Measurements from ENCODE around the gene LRRC1.

The LRRC1 gene

DNA sequence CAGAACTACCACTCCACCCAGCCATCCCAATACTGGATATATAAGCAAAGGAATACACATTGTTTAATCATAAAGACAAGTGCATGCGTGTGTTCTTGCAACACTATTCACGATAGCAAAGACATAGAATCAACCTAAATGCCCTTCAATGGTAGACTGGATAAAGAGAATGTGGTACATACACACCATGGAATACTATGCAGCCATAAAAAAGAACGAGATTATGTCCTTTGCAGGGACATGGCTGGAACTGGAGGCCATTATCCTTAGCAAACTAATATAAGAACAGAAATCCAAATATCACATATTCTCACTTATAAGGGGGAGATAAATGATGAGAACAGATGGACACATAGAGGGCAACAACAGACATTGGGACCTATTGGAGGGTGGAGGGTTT, 156.6 kb downstream of the LRRC1 start:
- TF ChIP-seq, protein P1, sequence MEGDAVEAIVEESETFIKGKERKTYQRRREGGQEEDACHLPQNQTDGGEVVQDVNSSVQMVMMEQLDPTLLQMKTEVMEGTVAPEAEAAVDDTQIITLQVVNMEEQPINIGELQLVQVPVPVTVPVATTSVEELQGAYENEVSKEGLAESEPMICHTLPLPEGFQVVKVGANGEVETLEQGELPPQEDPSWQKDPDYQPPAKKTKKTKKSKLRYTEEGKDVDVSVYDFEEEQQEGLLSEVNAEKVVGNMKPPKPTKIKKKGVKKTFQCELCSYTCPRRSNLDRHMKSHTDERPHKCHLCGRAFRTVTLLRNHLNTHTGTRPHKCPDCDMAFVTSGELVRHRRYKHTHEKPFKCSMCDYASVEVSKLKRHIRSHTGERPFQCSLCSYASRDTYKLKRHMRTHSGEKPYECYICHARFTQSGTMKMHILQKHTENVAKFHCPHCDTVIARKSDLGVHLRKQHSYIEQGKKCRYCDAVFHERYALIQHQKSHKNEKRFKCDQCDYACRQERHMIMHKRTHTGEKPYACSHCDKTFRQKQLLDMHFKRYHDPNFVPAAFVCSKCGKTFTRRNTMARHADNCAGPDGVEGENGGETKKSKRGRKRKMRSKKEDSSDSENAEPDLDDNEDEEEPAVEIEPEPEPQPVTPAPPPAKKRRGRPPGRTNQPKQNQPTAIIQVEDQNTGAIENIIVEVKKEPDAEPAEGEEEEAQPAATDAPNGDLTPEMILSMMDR (IDR thresholded peaks at IDR 0.05; ENCODE audit: low read length, missing control alignments) = no peak

DNA sequence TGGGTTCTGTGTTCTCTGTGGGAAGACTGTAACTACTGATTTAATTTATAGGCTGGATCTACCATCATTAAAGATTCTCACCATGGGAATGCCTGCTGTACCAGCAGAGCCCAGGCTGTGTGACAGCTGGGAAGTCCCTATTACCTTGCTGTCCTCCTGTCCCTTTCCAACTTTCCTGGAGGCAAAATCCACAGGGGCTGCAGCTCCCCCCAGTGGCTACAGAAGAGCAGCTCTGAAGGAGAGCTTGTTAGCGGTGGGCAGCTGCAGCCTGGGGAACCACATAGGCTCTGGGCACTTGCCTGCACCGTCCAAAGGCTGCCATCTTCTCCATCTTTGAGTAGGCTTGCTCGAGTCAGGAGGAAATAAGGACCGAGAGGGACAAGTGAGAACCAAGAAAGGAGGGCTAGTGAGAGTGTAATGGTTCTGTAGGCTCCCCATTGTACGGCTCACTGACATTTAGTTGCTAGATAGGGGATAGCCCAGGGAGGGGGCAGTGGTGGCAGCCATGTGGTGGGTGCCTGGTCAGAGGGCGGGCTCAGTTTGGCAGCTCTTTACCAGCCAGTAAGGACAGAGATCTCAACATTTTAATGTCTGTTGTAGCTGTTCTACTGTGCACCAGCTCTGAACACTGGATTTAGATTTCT, 161.4 kb downstream of the LRRC1 start:
- TF ChIP-seq, protein P1 (IDR thresholded peaks at IDR 0.05; ENCODE audit: low read length, missing control alignments) = peak; percentile 74
- peak; percentile 68 for DNase-seq (ENCODE audit: low read depth)
- H3K4me3 ChIP-seq (replicated peaks; ENCODE audit: low read depth, low read length) = no peak overlapping the region

More for the DNA sequence above, 156.6 kb downstream of the LRRC1 start:
- no peak overlapping the region for H3K4me3 ChIP-seq (replicated peaks; ENCODE audit: low read depth, low read length)
- no peak for DNase-seq (ENCODE audit: low read depth)

DNA sequence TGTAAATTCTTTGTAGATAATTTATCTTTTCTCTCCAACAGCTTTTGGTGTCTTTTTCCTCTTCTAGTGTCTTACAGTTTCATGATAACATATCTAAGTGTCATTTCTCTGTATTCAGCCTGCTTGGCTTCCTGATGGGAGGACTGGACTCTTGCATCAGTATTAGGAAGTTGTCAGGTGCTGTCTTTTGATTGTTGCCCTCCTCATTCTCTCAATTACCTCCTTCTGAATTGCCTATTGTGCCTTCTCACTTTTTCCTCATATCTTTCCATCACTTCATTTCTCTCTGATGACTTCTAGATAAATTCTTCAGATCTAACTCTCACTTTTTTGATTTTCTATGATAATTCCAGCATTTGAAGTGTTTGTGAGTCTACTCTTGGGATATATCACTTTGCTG, 162.0 kb downstream of the LRRC1 start:
- TF ChIP-seq, protein P1 (IDR thresholded peaks at IDR 0.05; ENCODE audit: low read length, missing control alignments) = no peak
- no peak overlapping the region for H3K4me3 ChIP-seq (replicated peaks; ENCODE audit: low read depth, low read length)

DNA sequence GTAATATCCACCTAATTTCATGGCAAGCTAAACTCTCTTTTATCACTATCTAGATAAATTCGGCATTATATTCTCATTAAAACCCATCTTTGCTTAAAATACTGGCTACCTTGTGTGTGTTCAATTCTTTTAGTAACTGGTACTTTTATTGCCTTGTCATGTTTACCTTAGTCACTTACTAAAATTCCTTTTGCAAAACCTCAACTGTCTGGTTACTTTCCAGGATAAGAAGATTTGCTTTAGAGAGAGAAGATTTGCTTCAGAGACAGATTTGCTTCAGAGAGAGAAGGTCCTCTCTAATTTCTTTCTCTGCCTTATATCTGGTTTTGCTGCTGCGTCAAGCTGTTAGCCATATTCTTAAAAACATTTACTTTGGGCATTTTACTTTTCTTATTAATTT, 164.9 kb downstream of the LRRC1 start:
- TF ChIP-seq, protein P1 (IDR thresholded peaks at IDR 0.05; ENCODE audit: low read length, missing control alignments) = no peak
- no peak overlapping the region for H3K4me3 ChIP-seq (replicated peaks; ENCODE audit: low read depth, low read length)
- no peak for DNase-seq (ENCODE audit: low read depth)

More for the DNA sequence above, 162.0 kb downstream of the LRRC1 start:
- no peak for DNase-seq (ENCODE audit: low read depth)

DNA sequence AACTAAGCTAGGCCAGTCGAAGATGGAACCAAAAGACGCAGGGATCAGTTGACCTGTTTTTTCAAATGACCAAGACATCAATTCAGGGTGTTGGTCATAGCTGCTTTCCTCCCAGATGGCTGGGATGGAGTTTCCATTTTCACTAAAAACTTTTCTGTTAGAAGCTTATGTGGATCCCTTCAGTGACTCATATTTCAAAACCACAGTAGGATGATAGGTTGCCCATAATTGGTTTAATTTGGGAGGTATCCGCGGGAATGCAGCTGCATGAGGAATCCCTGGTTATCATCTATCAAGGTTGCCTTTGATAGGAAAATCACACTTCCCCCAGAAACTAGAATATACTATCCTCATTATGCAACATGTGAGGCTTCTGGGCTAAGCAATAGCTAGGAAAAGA, 165.5 kb downstream of the LRRC1 start:
- TF ChIP-seq, protein P1 (IDR thresholded peaks at IDR 0.05; ENCODE audit: low read length, missing control alignments) = no peak
- DNase-seq (ENCODE audit: low read depth) = no peak
- H3K4me3 ChIP-seq (replicated peaks; ENCODE audit: low read depth, low read length) = no peak overlapping the region

DNA sequence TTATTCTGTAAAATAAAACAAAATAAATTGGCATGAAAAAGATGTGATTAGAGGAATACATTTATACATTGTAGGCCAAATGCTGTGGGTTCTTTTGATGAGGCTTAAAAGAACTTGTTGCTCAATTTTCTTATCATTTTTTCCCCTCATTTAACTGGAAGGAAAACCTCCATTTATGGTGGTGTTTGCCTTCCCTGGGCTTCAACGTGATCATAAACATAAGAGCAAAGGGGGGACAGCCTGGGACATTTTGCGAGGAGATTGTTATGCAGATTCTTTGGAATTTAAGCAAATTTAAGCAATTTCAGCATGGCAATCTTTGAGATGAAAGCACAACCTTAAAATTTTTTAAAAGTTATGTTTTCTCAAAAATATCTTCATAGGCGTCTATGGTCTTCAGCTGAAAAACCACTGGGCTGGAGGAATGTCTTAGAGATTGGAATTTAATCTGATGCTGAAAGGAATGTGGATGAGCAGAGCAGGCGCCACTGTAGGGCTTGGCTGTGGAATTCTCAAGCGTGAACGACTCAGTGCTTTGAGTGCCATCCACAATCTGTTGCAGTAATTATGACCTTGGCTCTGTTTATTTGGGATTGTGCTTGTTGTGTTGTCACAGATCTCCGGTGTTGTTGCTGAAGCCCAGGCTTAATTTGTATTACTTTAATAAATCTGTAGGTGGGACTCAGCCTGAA, 167.0 kb downstream of the LRRC1 start:
- TF ChIP-seq, protein P1 (IDR thresholded peaks at IDR 0.05; ENCODE audit: low read length, missing control alignments) = no peak
- peak; percentile 34 for DNase-seq (ENCODE audit: low read depth)
- no peak overlapping the region for H3K4me3 ChIP-seq (replicated peaks; ENCODE audit: low read depth, low read length)
